Spleen (tissue), 7 donors: ENCODE measurements around the gene B2M.
"Not testable (repeated sequence)": the region's sequence is repeated elsewhere in the genome, so short reads cannot be mapped to it uniquely, and the experiment has no call there.

Source experiments
- CTCF ChIP-seq, 11 experiments: fragments of 200-600 bp in 7 of 11; fragments of 450-650 bp in 4 of 11; sonication (generic) in 4 of 11; IDR thresholded peaks in 8 of 11; conservative IDR thresholded peaks in 3 of 11; 1 replicate in 7 of 11; 2 replicates in 4 of 11; pipeline versions ENCODE4 v1.4.0 to v1.8.0; 2016 to 2021; ENCODE audit warnings: antibody characterized with exemption in 11 of 11, inconsistent platforms in 4 of 11, mild to moderate bottlenecking in 1 of 11
- POLR2A ChIP-seq, 3 donors: fragments of 450-650 bp; IDR thresholded peaks; one replicate each; pipeline ENCODE4 v1.5.1; 2017; ENCODE audit warnings: antibody characterized with exemption in 3 of 3, mild to moderate bottlenecking in 1 of 3
- donor health status: DM: no; HTN: no; CAD: no; lungs with moderate emphysema.
- donor health status: DM: no; HTN: no; CAD: no.
- donor health status: DM: no; HTN: no; CAD: no.

- not testable (repeated sequence) for TF ChIP-seq CTCF (IDR thresholded peaks at IDR 0.05 in 8 of 11, conservative IDR thresholded peaks at IDR 0.05 in 3 of 11); POLR2A (IDR thresholded peaks at IDR 0.05)
Measured at GRCh38 chr15:44700676-44701075, 10.6 kb upstream of the B2M start.
